DMS53 treated with DMSO at 0.1 percent for 48 hours (cell line): Measurements from ENCODE around the gene C1QTNF9.
"Not testable (repeated sequence)": the region's sequence is repeated elsewhere in the genome, so short reads cannot be mapped to it uniquely, and the experiment has no call there.

ENCODE experiments used
- DNase-seq: peaks from one replicate; lab custom pipeline; 2025; ENCODE audit not compliant: unreplicated experiment; lab: John Stamatoyannopoulos, UW

The C1QTNF9 gene

GRCh38 chr13:24359252-24359651, 49.9 kb downstream of the C1QTNF9 start:
- DNase-seq = not testable (repeated sequence)

GRCh38 chr13:24360106-24360505, 50.7 kb downstream of the C1QTNF9 start:
- DNase-seq = no peak

GRCh38 chr13:24361113-24361512, 51.7 kb downstream of the C1QTNF9 start:
- DNase-seq = no peak

GRCh38 chr13:24361852-24362366, 52.5 kb downstream of the C1QTNF9 start:
- no peak for DNase-seq

GRCh38 chr13:24362435-24362952, 53.1 kb downstream of the C1QTNF9 start:
- no peak for DNase-seq

GRCh38 chr13:24365191-24365590, 55.8 kb downstream of the C1QTNF9 start:
- no peak for DNase-seq

GRCh38 chr13:24366315-24366714, 56.9 kb downstream of the C1QTNF9 start:
- not testable (repeated sequence) for DNase-seq

- not testable (repeated sequence) for DNase-seq
Observed at GRCh38 chr13:24371273-24371672, 61.9 kb downstream of the C1QTNF9 start.
